Measurements from ENCODE around the gene ALG9. TPM values are rescaled to one million over a fixed set of nuclear protein-coding genes. Genes with fewer than 3 reads are reported as not detected.

ALG9 gene
- total and polyA plus RNA-seq, 10 of the 15 experiments (the other 5 are each of a cell fraction or from before 2014, with no cell fraction given) = 10.8 to 41.6 (median 25.5) TPM

DNA sequence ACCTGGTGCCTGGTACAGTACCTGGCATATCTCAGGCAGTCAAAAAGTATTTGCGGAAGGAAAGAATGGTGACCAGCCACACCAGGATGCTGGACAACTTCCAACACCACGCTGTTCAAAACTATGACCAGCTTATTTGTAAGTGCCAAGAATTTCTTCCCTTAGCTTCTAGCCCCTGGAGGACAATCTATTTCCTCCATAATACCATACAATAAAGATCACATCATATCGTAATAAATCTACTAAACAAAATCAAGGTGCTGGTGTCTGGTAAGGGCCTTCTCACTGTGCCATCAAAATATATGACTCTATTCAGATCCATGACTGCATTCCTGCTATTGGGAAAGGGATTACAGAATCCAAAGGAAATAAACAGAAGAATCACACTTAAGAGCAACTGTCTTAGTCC, 51.5 kb downstream of the ALG9 start:
- Histone ChIP-seq H3K36me3 (ENCODE audit: control insufficient read depth in 2 of 2, insufficient read depth in 2 of 2, low read length in 1 of 2) (peaks cover 0 to 3% of the 10 kb centered on the region in 2 experiments; a peak in 1 of 4 replicates), H3K27me3 (replicated peaks in 1 of 2; ENCODE audit: control insufficient read depth in 2 of 2, insufficient read depth in 2 of 2, low read length in 1 of 2) (no peaks in the 10 kb centered on the region), H3K27ac (ENCODE audit: control insufficient read depth, insufficient read depth) (no peak overlapping the region), H2AFZ (ENCODE audit: control insufficient read depth, low read depth, low read length) (no peak overlapping the region), H3K4me1 (ENCODE audit: control insufficient read depth, insufficient read depth, low read length) (no peaks in the 10 kb centered on the region), H4K20me1 (ENCODE audit: control insufficient read depth, insufficient read depth) (no peaks in the 10 kb centered on the region), H3K9ac (ENCODE audit: control insufficient read depth, insufficient read depth, low read length) (no peak overlapping the region), H3K9me3 (replicated peaks; ENCODE audit: control insufficient read depth, insufficient read depth, low read length) (no peaks in the 10 kb centered on the region), H3K4me3 (no peak overlapping the region), H3K4me2 (ENCODE audit: control insufficient read depth, insufficient read depth) (no peak overlapping the region), H3K79me2 (ENCODE audit: control insufficient read depth, insufficient read depth, low read length) (no peaks in the 10 kb centered on the region)
- TF ChIP-seq MTA2 (IDR thresholded peaks at IDR 0.05; ENCODE audit: low read depth) (no peak), ASH2L (IDR thresholded peaks at IDR 0.05; ENCODE audit: borderline replicate concordance, low read depth) (no peak), MYC (IDR thresholded peaks at IDR 0.05; ENCODE audit: insufficient read depth, insufficient read length, insufficient replicate concordance, low read length, severe bottlenecking) (no peak)
- TF ChIP-seq, protein P1, sequence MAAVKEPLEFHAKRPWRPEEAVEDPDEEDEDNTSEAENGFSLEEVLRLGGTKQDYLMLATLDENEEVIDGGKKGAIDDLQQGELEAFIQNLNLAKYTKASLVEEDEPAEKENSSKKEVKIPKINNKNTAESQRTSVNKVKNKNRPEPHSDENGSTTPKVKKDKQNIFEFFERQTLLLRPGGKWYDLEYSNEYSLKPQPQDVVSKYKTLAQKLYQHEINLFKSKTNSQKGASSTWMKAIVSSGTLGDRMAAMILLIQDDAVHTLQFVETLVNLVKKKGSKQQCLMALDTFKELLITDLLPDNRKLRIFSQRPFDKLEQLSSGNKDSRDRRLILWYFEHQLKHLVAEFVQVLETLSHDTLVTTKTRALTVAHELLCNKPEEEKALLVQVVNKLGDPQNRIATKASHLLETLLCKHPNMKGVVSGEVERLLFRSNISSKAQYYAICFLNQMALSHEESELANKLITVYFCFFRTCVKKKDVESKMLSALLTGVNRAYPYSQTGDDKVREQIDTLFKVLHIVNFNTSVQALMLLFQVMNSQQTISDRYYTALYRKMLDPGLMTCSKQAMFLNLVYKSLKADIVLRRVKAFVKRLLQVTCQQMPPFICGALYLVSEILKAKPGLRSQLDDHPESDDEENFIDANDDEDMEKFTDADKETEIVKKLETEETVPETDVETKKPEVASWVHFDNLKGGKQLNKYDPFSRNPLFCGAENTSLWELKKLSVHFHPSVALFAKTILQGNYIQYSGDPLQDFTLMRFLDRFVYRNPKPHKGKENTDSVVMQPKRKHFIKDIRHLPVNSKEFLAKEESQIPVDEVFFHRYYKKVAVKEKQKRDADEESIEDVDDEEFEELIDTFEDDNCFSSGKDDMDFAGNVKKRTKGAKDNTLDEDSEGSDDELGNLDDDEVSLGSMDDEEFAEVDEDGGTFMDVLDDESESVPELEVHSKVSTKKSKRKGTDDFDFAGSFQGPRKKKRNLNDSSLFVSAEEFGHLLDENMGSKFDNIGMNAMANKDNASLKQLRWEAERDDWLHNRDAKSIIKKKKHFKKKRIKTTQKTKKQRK (IDR thresholded peaks at IDR 0.05; ENCODE audit: low read depth, low read length) = no peak
- intact Hi-C loops (cut with micrococcal nuclease; ENCODE audit: unreplicated experiment) (no loop called here), in situ Hi-C loops (cut with MboI) (no loop called here)
- WGBS (ENCODE audit: insufficient coverage, insufficient replicate concordance, low lambda C conversion rate, missing lambda C conversion rate) = 100% methylated on average over 3 of the region's 3 CpGs
- DNase-seq (ENCODE audit: low read depth, low spot score) (no peak), FAIRE-seq (no peak), ATAC-seq (no peak)
- SMC1A ChIA-PET (ENCODE audit: uncharacterized antibody, unreplicated experiment) = interaction anchor here (1.4 kb wide), 2 partner anchors 14 to 21 kb away, joined by 4 read pairs; no protein-coding TSS in a partner anchor
- POLR2A ChIA-PET = no interaction called here
- RAD21 ChIA-PET (ENCODE audit: unreplicated experiment) = no interaction called here
- CTCF ChIA-PET = interaction anchor here (1.4 kb wide), 1 partner anchor 233 kb away, joined by 4 read pairs; no protein-coding TSS in a partner anchor
- no TSS peak for BruUV-seq (replicated peaks)

Data from GM12878 (cell line).